H9 (cell line): ENCODE measurements around the gene GSS. TPM values are rescaled to one million over a fixed set of nuclear protein-coding genes. Genes with fewer than 3 reads are reported as not detected.

Experiments
- DNase-seq: peaks from one replicate; pipeline ENCODE4 v3.0.0-alpha.2; 2017
- H2AFZ ChIP-seq: one replicate; pipeline ENCODE4 v1.6.1; 2013; ENCODE audit warnings: mild to moderate bottlenecking, low read length, control low read depth, moderate library complexity
- H2AK5ac ChIP-seq: 2 replicates; pipeline ENCODE4 v1.6.1; 2013; ENCODE audit warnings: low read length, control low read depth, mixed read lengths; ENCODE audit not compliant: insufficient read length
- H2BK120ac ChIP-seq: one replicate; pipeline ENCODE4 v1.6.1; 2013; ENCODE audit warnings: low read depth, mild to moderate bottlenecking, low read length, control low read depth, inconsistent platforms; ENCODE audit not compliant: poor library complexity, severe bottlenecking
- H2BK12ac ChIP-seq: 2 replicates; pipeline ENCODE4 v1.6.1; 2013; ENCODE audit warnings: low read length, control low read depth, mixed read lengths, low read depth; ENCODE audit not compliant: insufficient read length
- H2BK15ac ChIP-seq: 2 replicates; pipeline ENCODE4 v1.6.1; 2013; ENCODE audit warnings: low read depth, low read length, control low read depth
- H2BK20ac ChIP-seq: one replicate; pipeline ENCODE4 v1.6.1; 2013; ENCODE audit warnings: low read depth, mild to moderate bottlenecking, low read length, control low read depth, inconsistent platforms; ENCODE audit not compliant: poor library complexity, severe bottlenecking
- H2BK5ac ChIP-seq: 2 replicates; pipeline ENCODE4 v1.6.1; 2013; ENCODE audit warnings: low read length, control low read depth, mixed read lengths; ENCODE audit not compliant: insufficient read length
- H3K14ac ChIP-seq: 2 replicates; pipeline ENCODE4 v1.6.1; 2013; ENCODE audit warnings: low read length, control low read depth; ENCODE audit not compliant: insufficient read depth
- H3K18ac ChIP-seq: 2 replicates; pipeline ENCODE4 v1.6.1; 2013; ENCODE audit warnings: low read depth, mild to moderate bottlenecking, mixed read lengths, low read length, control low read depth; ENCODE audit not compliant: insufficient read length
- H3K23ac ChIP-seq: 2 replicates; pipeline ENCODE4 v1.6.1; 2013; ENCODE audit warnings: low read length, control low read depth, mixed read lengths, low read depth; ENCODE audit not compliant: insufficient read length
- H3K23me2 ChIP-seq: 2 replicates; pipeline ENCODE4 v1.6.1; 2013; ENCODE audit warnings: low read depth, mild to moderate bottlenecking, mixed read lengths, low read length, control low read depth; ENCODE audit not compliant: insufficient read length, poor library complexity, severe bottlenecking
- H3K27ac ChIP-seq: 2 replicates; pipeline ENCODE4 v1.5.1; 2013; ENCODE audit warnings: low read length, control low read depth, mixed read lengths, low read depth; ENCODE audit not compliant: insufficient read length
- H3K27me3 ChIP-seq: 2 replicates; pipeline ENCODE4 v1.6.1; 2013; ENCODE audit warnings: low read length, control low read depth, inconsistent platforms; ENCODE audit not compliant: insufficient read depth
- H3K4ac ChIP-seq: 2 replicates; pipeline ENCODE4 v1.6.1; 2013; ENCODE audit warnings: low read depth, mild to moderate bottlenecking, control low read depth, inconsistent platforms, low read length, moderate library complexity
- H3K4me1 ChIP-seq: 2 replicates; pipeline ENCODE4 v1.6.1; 2013; ENCODE audit warnings: low read length, control low read depth, inconsistent platforms; ENCODE audit not compliant: insufficient read depth
- H3K4me2 ChIP-seq: 2 replicates; pipeline ENCODE4 v1.6.1; 2013; ENCODE audit warnings: low read length, control low read depth, mixed read lengths; ENCODE audit not compliant: insufficient read length, insufficient read depth
- H3K56ac ChIP-seq: 2 replicates; pipeline ENCODE4 v1.6.1; 2013; ENCODE audit warnings: low read depth, mild to moderate bottlenecking, mixed read lengths, low read length, control low read depth; ENCODE audit not compliant: insufficient read length
- H3K79me1 ChIP-seq: 2 replicates; pipeline ENCODE4 v1.6.1; 2013; ENCODE audit warnings: low read depth, mild to moderate bottlenecking, moderate library complexity, low read length, control low read depth, inconsistent platforms; ENCODE audit not compliant: insufficient read depth, poor library complexity, severe bottlenecking
- H3K79me2 ChIP-seq: 2 replicates; pipeline ENCODE4 v1.6.1; 2013; ENCODE audit warnings: low read length, control low read depth, inconsistent platforms; ENCODE audit not compliant: insufficient read depth
- H3K9ac ChIP-seq: 2 replicates; pipeline ENCODE4 v1.6.1; 2013; ENCODE audit warnings: low read length, control low read depth, mixed read lengths; ENCODE audit not compliant: insufficient read length; ENCODE audit errors: extremely low read depth
- H3K9me3 ChIP-seq: one replicate; pipeline ENCODE4 v1.6.1; 2013; ENCODE audit warnings: low read depth, low read length, inconsistent platforms; ENCODE audit not compliant: control insufficient read depth
- H3T11ph ChIP-seq: one replicate; pipeline ENCODE4 v1.6.1; 2013; ENCODE audit warnings: mild to moderate bottlenecking, low read length, control low read depth, inconsistent platforms
- H4K20me1 ChIP-seq: one replicate; pipeline ENCODE4 v1.6.1; 2013; ENCODE audit not compliant: control insufficient read depth, insufficient read length, insufficient read depth
- H4K5ac ChIP-seq: 2 replicates; pipeline ENCODE4 v1.6.1; 2013; ENCODE audit warnings: low read depth, mild to moderate bottlenecking, mixed read lengths, low read length, control low read depth; ENCODE audit not compliant: insufficient read length
- H4K8ac ChIP-seq: replicated peaks from 2 replicates; pipeline ENCODE4 v1.6.1; 2013; ENCODE audit warnings: low read length, control low read depth, mixed read lengths, low read depth; ENCODE audit not compliant: insufficient read length
- H4K91ac ChIP-seq: 2 replicates; pipeline ENCODE4 v1.6.1; 2013; ENCODE audit warnings: low read depth, mild to moderate bottlenecking, moderate library complexity, mixed read lengths, low read length, control low read depth; ENCODE audit not compliant: insufficient read length
- H3K27ac Mint-ChIP-seq, 3 experiments: 2 replicates in 2 of 3; 3 replicates in 1 of 3; pipeline ENCODE4 v1.8.0; 2020 to 2021; ENCODE audit warnings: mixed read lengths in 3 of 3, mild to moderate bottlenecking in 1 of 3, moderate library complexity in 1 of 3
- H3K27me3 Mint-ChIP-seq: 2 replicates; pipeline ENCODE4 v1.8.0; 2021; ENCODE audit warnings: low read depth, mild to moderate bottlenecking, moderate library complexity, mixed read lengths
- H3K36me3 Mint-ChIP-seq, 3 experiments: 2 replicates in 2 of 3; 3 replicates in 1 of 3; pipeline ENCODE4 v1.8.0; 2020 to 2021; ENCODE audit warnings: low read depth in 3 of 3, mixed read lengths in 3 of 3; ENCODE audit not compliant: insufficient read depth in 1 of 3
- H3K4me1 Mint-ChIP-seq, 2 experiments: 2 replicates each; pipeline ENCODE4 v1.8.0; 2020; ENCODE audit warnings: mixed read lengths in 2 of 2
- H3K4me3 Mint-ChIP-seq, 2 experiments: 2 replicates in 1 of 2; 3 replicates in 1 of 2; pipeline ENCODE4 v1.8.0; 2020 to 2021; ENCODE audit warnings: mild to moderate bottlenecking in 2 of 2, mixed read lengths in 2 of 2, moderate library complexity in 1 of 2
- H3K9me3 Mint-ChIP-seq, 2 experiments: 2 replicates in 1 of 2; 3 replicates in 1 of 2; pipeline ENCODE4 v1.8.0; 2020; ENCODE audit warnings: mild to moderate bottlenecking in 2 of 2, mixed read lengths in 2 of 2, moderate library complexity in 1 of 2
- CTCF ChIP-seq: fragments of 200-600 bp; sonication (generic); conservative IDR thresholded peaks from 3 replicates; pipeline ENCODE4 v1.8.0; 2021; ENCODE audit warnings: antibody characterized with exemption, mild to moderate bottlenecking
- WGBS: extraction: QIAGEN DNeasy Blood & Tissue Kit; methylation state at CpG from one replicate; pipeline ENCODE4 v1.1.7; 2013; ENCODE audit warnings: missing lambda C conversion rate, low lambda C conversion rate, mixed read lengths; ENCODE audit not compliant: insufficient read length; ENCODE audit errors: extremely low coverage; 5-methylcytosine and 5-hydroxymethylcytosine counted together
- total RNA-seq: library from RNA; stranded (reverse); gene quantifications from 2 replicates; pipeline ENCODE4 v1.2.1, GENCODE V29; 2021

The GSS gene
- total RNA-seq, 1 experiment from 2014 or later, result 48.5 TPM

- Mint-ChIP-seq H3K36me3 (peaks cover 0 to 12% (median 5%) of the 10 kb centered on the region in 3 experiments; a peak in 4 of 7 replicates), H3K4me1 (peaks cover 32 to 39% of the 10 kb centered on the region in 2 experiments), H3K27me3 (no peaks in the 10 kb centered on the region; the same call in 1 of the 2 replicates), H3K9me3 (no peaks in the 10 kb centered on the region; a peak in 1 of 5 replicates), H3K4me3 (no peak overlapping the region), H3K27ac (peak overlapping the region; percentile 63 to 90 (median 66); a peak in 5 of 7 replicates)
- no peak overlapping the region for H2BK15ac ChIP-seq
- H3K9me3 ChIP-seq, result no peaks in the 10 kb centered on the region
- no peak overlapping the region for H2BK120ac ChIP-seq
- H3K27ac ChIP-seq, result no peak overlapping the region
- no peaks in the 10 kb centered on the region for H4K20me1 ChIP-seq
- H3K4me2 ChIP-seq, result no peak overlapping the region
- H2BK20ac ChIP-seq, result no peak overlapping the region
- no peaks in the 10 kb centered on the region for H3K27me3 ChIP-seq
- no peak overlapping the region for H3K56ac ChIP-seq
- H3K14ac ChIP-seq, result no peak overlapping the region
- TF ChIP-seq CTCF, result no peak
- H3K9ac ChIP-seq, result no peak overlapping the region
- H4K8ac ChIP-seq, result no peak overlapping the region
- H3K4me1 ChIP-seq, result no peaks in the 10 kb centered on the region
- H2AK5ac ChIP-seq, result no peak overlapping the region
- peaks cover 5% of the 10 kb centered on the region for H3K23me2 ChIP-seq
- H4K5ac ChIP-seq, result no peak overlapping the region
- no peak overlapping the region for H3T11ph ChIP-seq
- no peak overlapping the region for H3K4ac ChIP-seq
- no peak overlapping the region for H2AFZ ChIP-seq
- H3K23ac ChIP-seq, result no peak overlapping the region
- no peak overlapping the region for H2BK5ac ChIP-seq
- no peak overlapping the region for H3K18ac ChIP-seq
- no peaks in the 10 kb centered on the region for H3K79me2 ChIP-seq
- no peak for DNase-seq
- no peak overlapping the region for H2BK12ac ChIP-seq
- H4K91ac ChIP-seq, result no peak overlapping the region
- H3K79me1 ChIP-seq, result no peaks in the 10 kb centered on the region
- WGBS, result no CpG with 5 or more reads among the region's 8 CpGs
Observed at GRCh38 chr20:34951652-34952051, 4.0 kb downstream of the GSS start.
